Erythroblast (primary cell): ENCODE results near the gene FIBP.

Source experiments
- GATA1 ChIP-seq: IDR thresholded peaks from 2 replicates; pipeline ENCODE4 v1.6.1; 2011; ENCODE audit warnings: low read depth, mild to moderate bottlenecking, control low read depth, low read length, moderate library complexity
- POLR2A ChIP-seq: IDR thresholded peaks from 2 replicates; pipeline ENCODE4 v1.6.1; 2011; ENCODE audit warnings: mild to moderate bottlenecking, low read length

DNA sequence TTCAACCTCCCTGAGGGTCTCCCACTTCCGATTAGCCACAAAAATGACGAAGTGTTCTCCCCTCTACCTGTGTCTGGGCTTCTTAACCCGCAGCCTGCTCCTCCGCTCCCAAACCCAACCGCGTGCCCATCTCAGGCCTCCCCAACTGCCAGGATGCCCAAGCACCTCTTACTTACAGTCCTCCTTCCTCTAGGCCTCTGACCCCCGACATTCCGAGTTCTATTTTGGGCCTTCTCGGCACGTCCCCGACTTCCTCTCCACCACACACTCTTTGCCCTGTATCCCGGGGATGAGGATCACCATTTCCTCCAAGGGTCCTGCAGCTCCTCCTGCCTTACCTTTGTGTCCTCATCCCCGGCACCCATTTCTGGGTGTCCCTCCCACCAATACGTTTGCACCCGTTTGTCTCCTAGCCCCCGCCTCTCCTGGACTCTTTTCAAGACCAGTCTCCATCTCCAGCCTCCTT is 28.4 kb downstream of the FIBP start:
- TF ChIP-seq POLR2A (peak; percentile 79), GATA1 (no peak)
